Thyroid gland (tissue), 4 donors: Measurements from ENCODE around the gene ADAMTSL1.

ENCODE experiments used
- POLR2A ChIP-seq, 2 donors: fragments of 450-650 bp; IDR thresholded peaks; one replicate each; pipeline ENCODE4 v1.6.1; 2017; ENCODE audit warnings: antibody characterized with exemption in 2 of 2, mild to moderate bottlenecking in 2 of 2, moderate library complexity in 1 of 2
- TF ChIP-seq, protein P1 (sequence below), 6 experiments: fragments of 200-600 bp in 3 of 6; fragments of 450-650 bp in 3 of 6; sonication (generic) in 3 of 6; IDR thresholded peaks; one replicate each; pipeline ENCODE4 v1.5.1; 2016 to 2019; ENCODE audit warnings: antibody characterized with exemption in 6 of 6, mild to moderate bottlenecking in 2 of 6, inconsistent platforms in 1 of 6, moderate library complexity in 1 of 6

DNA sequence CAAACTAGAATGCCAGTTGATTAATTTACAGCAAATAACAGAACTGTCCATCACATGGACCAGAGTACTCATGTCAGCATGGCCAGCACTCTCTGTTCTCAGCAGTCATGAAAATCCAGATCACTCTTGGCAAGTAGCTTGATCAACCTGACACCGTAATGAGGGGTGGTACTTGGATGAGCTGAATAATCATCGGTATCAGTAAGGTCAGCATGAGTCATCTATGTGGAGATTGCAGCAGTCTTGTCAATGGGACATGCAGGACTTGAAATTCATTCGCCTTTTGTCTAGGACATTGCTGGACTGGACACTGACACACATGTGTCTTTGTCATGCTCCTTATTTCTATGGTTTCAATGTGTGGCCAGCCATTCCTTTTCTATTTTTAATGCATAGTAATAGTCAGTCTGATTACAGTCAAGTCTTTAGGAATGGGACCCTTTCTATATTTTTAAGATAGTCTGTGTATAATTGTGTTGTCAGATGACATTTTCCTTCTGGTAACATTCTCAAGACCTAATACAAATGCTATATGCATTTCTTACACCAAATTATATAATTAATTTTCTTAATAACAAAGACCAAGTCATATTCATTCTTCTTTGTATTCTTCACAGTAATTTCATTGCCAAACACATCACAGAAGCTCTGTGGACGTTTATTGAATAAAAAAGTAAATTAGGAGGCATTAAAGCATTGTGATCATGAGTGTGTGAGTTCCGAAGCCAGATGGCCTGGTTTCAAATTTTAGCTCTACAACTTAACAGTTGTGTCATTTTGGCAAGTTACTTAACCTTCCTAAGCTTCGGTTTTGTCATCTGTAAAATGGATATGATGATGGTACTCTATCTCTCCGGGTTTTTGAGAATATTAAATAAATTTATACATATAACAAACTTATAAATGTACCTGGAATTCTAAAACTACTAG, 57.4 kb downstream of the ADAMTSL1 start:
- TF ChIP-seq, protein P1, sequence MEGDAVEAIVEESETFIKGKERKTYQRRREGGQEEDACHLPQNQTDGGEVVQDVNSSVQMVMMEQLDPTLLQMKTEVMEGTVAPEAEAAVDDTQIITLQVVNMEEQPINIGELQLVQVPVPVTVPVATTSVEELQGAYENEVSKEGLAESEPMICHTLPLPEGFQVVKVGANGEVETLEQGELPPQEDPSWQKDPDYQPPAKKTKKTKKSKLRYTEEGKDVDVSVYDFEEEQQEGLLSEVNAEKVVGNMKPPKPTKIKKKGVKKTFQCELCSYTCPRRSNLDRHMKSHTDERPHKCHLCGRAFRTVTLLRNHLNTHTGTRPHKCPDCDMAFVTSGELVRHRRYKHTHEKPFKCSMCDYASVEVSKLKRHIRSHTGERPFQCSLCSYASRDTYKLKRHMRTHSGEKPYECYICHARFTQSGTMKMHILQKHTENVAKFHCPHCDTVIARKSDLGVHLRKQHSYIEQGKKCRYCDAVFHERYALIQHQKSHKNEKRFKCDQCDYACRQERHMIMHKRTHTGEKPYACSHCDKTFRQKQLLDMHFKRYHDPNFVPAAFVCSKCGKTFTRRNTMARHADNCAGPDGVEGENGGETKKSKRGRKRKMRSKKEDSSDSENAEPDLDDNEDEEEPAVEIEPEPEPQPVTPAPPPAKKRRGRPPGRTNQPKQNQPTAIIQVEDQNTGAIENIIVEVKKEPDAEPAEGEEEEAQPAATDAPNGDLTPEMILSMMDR (IDR thresholded peaks at IDR 0.05): no peak
- TF ChIP-seq POLR2A (IDR thresholded peaks at IDR 0.05): no peak
